ENCODE data around the gene CEBPA.

CEBPA gene

GRCh38 chr19:33277434-33277833, 24.9 kb downstream of the CEBPA start:
- DNase-seq (ENCODE audit: low read depth) = no peak
- no peak overlapping the region for H3K4me3 ChIP-seq (ENCODE audit: low read depth, low read length)
- TF ChIP-seq CTCF (IDR thresholded peaks at IDR 0.05; ENCODE audit: control insufficient read depth, extremely low read depth, insufficient read depth) = no peak

- no peak overlapping the region for H3K4me3 ChIP-seq (ENCODE audit: low read depth, low read length)
- TF ChIP-seq CTCF (IDR thresholded peaks at IDR 0.05; ENCODE audit: control insufficient read depth, extremely low read depth, insufficient read depth) = no peak
- DNase-seq (ENCODE audit: low read depth) = no peak
Measured at GRCh38 chr19:33275933-33276619, 26.3 kb downstream of the CEBPA start.

GRCh38 chr19:33275559-33275932, 26.8 kb downstream of the CEBPA start:
- TF ChIP-seq CTCF (IDR thresholded peaks at IDR 0.05; ENCODE audit: control insufficient read depth, extremely low read depth, insufficient read depth) = no peak
- DNase-seq (ENCODE audit: low read depth) = no peak
- no peak overlapping the region for H3K4me3 ChIP-seq (ENCODE audit: low read depth, low read length)

- no peak overlapping the region for H3K4me3 ChIP-seq (ENCODE audit: low read depth, low read length)
- TF ChIP-seq CTCF (IDR thresholded peaks at IDR 0.05; ENCODE audit: control insufficient read depth, extremely low read depth, insufficient read depth) = no peak
- DNase-seq (ENCODE audit: low read depth) = no peak
Measured at GRCh38 chr19:33274663-33275558, 27.4 kb downstream of the CEBPA start.

- no peak for TF ChIP-seq CTCF (IDR thresholded peaks at IDR 0.05; ENCODE audit: control insufficient read depth, extremely low read depth, insufficient read depth)
- peak; percentile 58 for DNase-seq (ENCODE audit: low read depth)
- no peak overlapping the region for H3K4me3 ChIP-seq (ENCODE audit: low read depth, low read length)
Measured at GRCh38 chr19:33273881-33274662, 28.3 kb downstream of the CEBPA start.

GRCh38 chr19:33273065-33273736, 29.1 kb downstream of the CEBPA start:
- H3K4me3 ChIP-seq (ENCODE audit: low read depth, low read length) = no peak overlapping the region
- TF ChIP-seq CTCF (IDR thresholded peaks at IDR 0.05; ENCODE audit: control insufficient read depth, extremely low read depth, insufficient read depth) = no peak
- DNase-seq (ENCODE audit: low read depth) = no peak
